Lower leg skin (tissue), 3 donors: Measurements from ENCODE around the gene MIEF2.

Experiments used
- POLR2A ChIP-seq, 2 donors: fragments of 450-650 bp; IDR thresholded peaks; one replicate each; pipeline ENCODE4 v1.6.1; 2016 to 2017; ENCODE audit warnings: antibody characterized with exemption in 2 of 2, mild to moderate bottlenecking in 1 of 2, moderate library complexity in 1 of 2
- TF ChIP-seq, protein P1 (sequence below), 3 donors: fragments of 450-650 bp; IDR thresholded peaks; one replicate each; pipeline ENCODE4 v1.5.1; 2016; ENCODE audit warnings: antibody characterized with exemption in 3 of 3, mild to moderate bottlenecking in 3 of 3, moderate library complexity in 2 of 3

DNA sequence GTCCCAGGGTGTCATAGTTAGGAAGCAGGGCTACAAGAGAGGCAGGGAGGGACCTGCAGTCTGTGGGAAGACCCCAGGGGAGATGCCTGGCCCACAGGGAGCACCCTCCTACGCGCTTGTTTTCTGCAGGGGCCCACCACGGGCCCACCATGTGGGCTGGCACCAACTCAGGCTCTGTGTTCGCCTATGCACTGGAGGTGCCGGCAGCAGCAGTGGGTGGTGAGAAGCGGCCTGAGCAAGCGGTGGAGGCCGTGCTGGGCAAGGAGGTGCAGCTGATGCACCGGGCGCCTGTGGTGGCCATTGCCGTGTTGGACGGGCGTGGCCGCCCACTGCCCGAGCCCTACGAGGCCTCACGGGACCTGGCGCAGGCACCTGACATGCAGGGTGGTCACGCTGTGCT is 20.0 kb upstream of the MIEF2 start:
- TF ChIP-seq, protein P1, sequence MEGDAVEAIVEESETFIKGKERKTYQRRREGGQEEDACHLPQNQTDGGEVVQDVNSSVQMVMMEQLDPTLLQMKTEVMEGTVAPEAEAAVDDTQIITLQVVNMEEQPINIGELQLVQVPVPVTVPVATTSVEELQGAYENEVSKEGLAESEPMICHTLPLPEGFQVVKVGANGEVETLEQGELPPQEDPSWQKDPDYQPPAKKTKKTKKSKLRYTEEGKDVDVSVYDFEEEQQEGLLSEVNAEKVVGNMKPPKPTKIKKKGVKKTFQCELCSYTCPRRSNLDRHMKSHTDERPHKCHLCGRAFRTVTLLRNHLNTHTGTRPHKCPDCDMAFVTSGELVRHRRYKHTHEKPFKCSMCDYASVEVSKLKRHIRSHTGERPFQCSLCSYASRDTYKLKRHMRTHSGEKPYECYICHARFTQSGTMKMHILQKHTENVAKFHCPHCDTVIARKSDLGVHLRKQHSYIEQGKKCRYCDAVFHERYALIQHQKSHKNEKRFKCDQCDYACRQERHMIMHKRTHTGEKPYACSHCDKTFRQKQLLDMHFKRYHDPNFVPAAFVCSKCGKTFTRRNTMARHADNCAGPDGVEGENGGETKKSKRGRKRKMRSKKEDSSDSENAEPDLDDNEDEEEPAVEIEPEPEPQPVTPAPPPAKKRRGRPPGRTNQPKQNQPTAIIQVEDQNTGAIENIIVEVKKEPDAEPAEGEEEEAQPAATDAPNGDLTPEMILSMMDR (IDR thresholded peaks at IDR 0.05), result no peak
- no peak for TF ChIP-seq POLR2A (IDR thresholded peaks at IDR 0.05)
